ENCODE measurements around the gene ARHGEF12.

GRCh38 chr11:120332822-120333716, 3.1 kb upstream of the ARHGEF12 start:
- TF ChIP-seq, protein P1, sequence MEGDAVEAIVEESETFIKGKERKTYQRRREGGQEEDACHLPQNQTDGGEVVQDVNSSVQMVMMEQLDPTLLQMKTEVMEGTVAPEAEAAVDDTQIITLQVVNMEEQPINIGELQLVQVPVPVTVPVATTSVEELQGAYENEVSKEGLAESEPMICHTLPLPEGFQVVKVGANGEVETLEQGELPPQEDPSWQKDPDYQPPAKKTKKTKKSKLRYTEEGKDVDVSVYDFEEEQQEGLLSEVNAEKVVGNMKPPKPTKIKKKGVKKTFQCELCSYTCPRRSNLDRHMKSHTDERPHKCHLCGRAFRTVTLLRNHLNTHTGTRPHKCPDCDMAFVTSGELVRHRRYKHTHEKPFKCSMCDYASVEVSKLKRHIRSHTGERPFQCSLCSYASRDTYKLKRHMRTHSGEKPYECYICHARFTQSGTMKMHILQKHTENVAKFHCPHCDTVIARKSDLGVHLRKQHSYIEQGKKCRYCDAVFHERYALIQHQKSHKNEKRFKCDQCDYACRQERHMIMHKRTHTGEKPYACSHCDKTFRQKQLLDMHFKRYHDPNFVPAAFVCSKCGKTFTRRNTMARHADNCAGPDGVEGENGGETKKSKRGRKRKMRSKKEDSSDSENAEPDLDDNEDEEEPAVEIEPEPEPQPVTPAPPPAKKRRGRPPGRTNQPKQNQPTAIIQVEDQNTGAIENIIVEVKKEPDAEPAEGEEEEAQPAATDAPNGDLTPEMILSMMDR (IDR thresholded peaks at IDR 0.05 in 4 of 5, conservative IDR thresholded peaks at IDR 0.05 in 1 of 5), result no peak
- TF ChIP-seq POLR2A (IDR thresholded peaks at IDR 0.05), result no peak
